Large intestine (tissue), 3 donors: ENCODE data around the gene PKHD1. TPM values are rescaled to one million over a fixed set of nuclear protein-coding genes. Genes with fewer than 3 reads are reported as not detected.

ENCODE experiments used
- DNase-seq, 2 donors: peaks; one replicate each; pipeline versions ENCODE4 v3.0.0 to v3.0.0-alpha.2; 2013
- H3K27ac ChIP-seq: one replicate; pipeline ENCODE4 v1.5.1; 2013; ENCODE audit warnings: low read length
- H3K27me3 ChIP-seq: 2 replicates; pipeline ENCODE4 v1.6.1; 2013; ENCODE audit warnings: low read length; ENCODE audit not compliant: control insufficient read depth, insufficient read depth
- H3K36me3 ChIP-seq: 2 replicates; pipeline ENCODE4 v1.6.1; 2013; ENCODE audit warnings: low read length; ENCODE audit not compliant: control insufficient read depth, insufficient read depth
- H3K4me1 ChIP-seq: one replicate; pipeline ENCODE4 v1.6.1; 2013; ENCODE audit warnings: low read length; ENCODE audit not compliant: control insufficient read depth, insufficient read depth
- H3K4me3 ChIP-seq: one replicate; pipeline ENCODE4 v1.5.1; 2013; ENCODE audit warnings: low read length
- H3K9me3 ChIP-seq: one replicate; pipeline ENCODE4 v1.6.1; 2013; ENCODE audit warnings: mild to moderate bottlenecking, low read depth, low read length, moderate library complexity; ENCODE audit not compliant: control insufficient read depth
- WGBS: methylation state at CpG from one replicate; pipeline ENCODE4 v1.1.5; 2013; ENCODE audit warnings: low lambda C conversion rate; ENCODE audit not compliant: insufficient coverage; 5-methylcytosine and 5-hydroxymethylcytosine counted together
- polyA plus RNA-seq: library from polyadenylated mRNA; unstranded; fragments of 120-200 nt; gene quantifications from one replicate; pipeline ENCODE4 v1.2.1, GENCODE V29; 2013

Gene PKHD1
- polyA plus RNA-seq, 1 donor, result 0.36 TPM

- H3K27ac ChIP-seq, result no peak overlapping the region
- H3K36me3 ChIP-seq, result no peaks in the 10 kb centered on the region
- H3K27me3 ChIP-seq, result no peaks in the 10 kb centered on the region
- DNase-seq, result no peak
- H3K4me3 ChIP-seq, result no peak overlapping the region
- H3K9me3 ChIP-seq, result no peaks in the 10 kb centered on the region
- peaks cover 6% of the 10 kb centered on the region for H3K4me1 ChIP-seq
- no CpG with 5 or more reads among the region's 1 CpG for WGBS
Observed at GRCh38 chr6:52046456-52046855, 41.0 kb downstream of the PKHD1 start.

GRCh38 chr6:52045481-52045880, 41.9 kb downstream of the PKHD1 start:
- 83% methylated on average over 1 of the region's 1 CpG for WGBS
- DNase-seq, result no peak
- no peaks in the 10 kb centered on the region for H3K36me3 ChIP-seq
- no peaks in the 10 kb centered on the region for H3K27me3 ChIP-seq
- H3K9me3 ChIP-seq, result no peaks in the 10 kb centered on the region
- H3K4me1 ChIP-seq, result peaks cover 6% of the 10 kb centered on the region
- H3K4me3 ChIP-seq, result no peak overlapping the region
- H3K27ac ChIP-seq, result no peak overlapping the region

- Histone ChIP-seq H3K9me3 (no peaks in the 10 kb centered on the region), H3K36me3 (no peaks in the 10 kb centered on the region), H3K4me3 (no peak overlapping the region), H3K27me3 (no peaks in the 10 kb centered on the region), H3K27ac (no peak overlapping the region), H3K4me1 (peaks cover 5% of the 10 kb centered on the region)
- WGBS, result 78% methylated on average over 3 of the region's 5 CpGs
- DNase-seq, result no peak
Observed at GRCh38 chr6:52045033-52045432, 42.4 kb downstream of the PKHD1 start.

GRCh38 chr6:52042141-52042885, 45.1 kb downstream of the PKHD1 start:
- H3K9me3 ChIP-seq, result no peaks in the 10 kb centered on the region
- no peaks in the 10 kb centered on the region for H3K4me1 ChIP-seq
- H3K27ac ChIP-seq, result no peak overlapping the region
- H3K27me3 ChIP-seq, result no peaks in the 10 kb centered on the region
- DNase-seq, result no peak
- no peaks in the 10 kb centered on the region for H3K36me3 ChIP-seq
- WGBS, result no CpG with 5 or more reads among the region's 2 CpGs
- H3K4me3 ChIP-seq, result no peak overlapping the region

GRCh38 chr6:52041134-52041533, 46.3 kb downstream of the PKHD1 start:
- Histone ChIP-seq H3K27me3 (no peaks in the 10 kb centered on the region), H3K4me3 (no peak overlapping the region), H3K27ac (no peak overlapping the region), H3K4me1 (no peaks in the 10 kb centered on the region), H3K9me3 (no peaks in the 10 kb centered on the region), H3K36me3 (no peaks in the 10 kb centered on the region)
- DNase-seq, result no peak

- Histone ChIP-seq H3K9me3 (no peaks in the 10 kb centered on the region), H3K36me3 (no peaks in the 10 kb centered on the region), H3K27me3 (no peaks in the 10 kb centered on the region), H3K4me3 (no peak overlapping the region), H3K4me1 (no peaks in the 10 kb centered on the region), H3K27ac (no peak overlapping the region)
- WGBS, result 86% methylated on average over 2 of the region's 2 CpGs
- no peak for DNase-seq
Observed at GRCh38 chr6:52027699-52028098, 59.7 kb downstream of the PKHD1 start.

GRCh38 chr6:52024451-52025068, 62.9 kb downstream of the PKHD1 start:
- Histone ChIP-seq H3K9me3 (no peaks in the 10 kb centered on the region), H3K27ac (no peak overlapping the region), H3K4me3 (no peak overlapping the region), H3K4me1 (peaks cover 10% of the 10 kb centered on the region), H3K27me3 (no peaks in the 10 kb centered on the region), H3K36me3 (no peaks in the 10 kb centered on the region)
- DNase-seq, result no peak
- no CpG with 5 or more reads among the region's 12 CpGs for WGBS

- Histone ChIP-seq H3K27ac (no peak overlapping the region), H3K4me3 (no peak overlapping the region), H3K36me3 (no peaks in the 10 kb centered on the region), H3K4me1 (peaks cover 20% of the 10 kb centered on the region), H3K27me3 (no peaks in the 10 kb centered on the region), H3K9me3 (no peaks in the 10 kb centered on the region)
- no CpG with 5 or more reads among the region's 3 CpGs for WGBS
- DNase-seq, result no peak
Observed at GRCh38 chr6:52022675-52023074, 64.7 kb downstream of the PKHD1 start.

- no peak overlapping the region for H3K4me3 ChIP-seq
- WGBS, result 88% methylated on average over 1 of the region's 2 CpGs
- no peaks in the 10 kb centered on the region for H3K9me3 ChIP-seq
- H3K4me1 ChIP-seq, result peaks cover 20% of the 10 kb centered on the region
- peak in 1 of 2 donors; percentile 14 for DNase-seq
- H3K27me3 ChIP-seq, result no peaks in the 10 kb centered on the region
- H3K36me3 ChIP-seq, result no peaks in the 10 kb centered on the region
- H3K27ac ChIP-seq, result no peak overlapping the region
Observed at GRCh38 chr6:52020945-52021570, 66.4 kb downstream of the PKHD1 start.

- no peak overlapping the region for H3K4me3 ChIP-seq
- H3K27me3 ChIP-seq, result no peaks in the 10 kb centered on the region
- 21% methylated on average over 5 of the region's 5 CpGs for WGBS
- peak overlapping the region; percentile 19 for H3K27ac ChIP-seq
- H3K9me3 ChIP-seq, result no peaks in the 10 kb centered on the region
- no peaks in the 10 kb centered on the region for H3K36me3 ChIP-seq
- peaks cover 20% of the 10 kb centered on the region for H3K4me1 ChIP-seq
- DNase-seq, result peak in 1 of 2 donors; percentile 50
Observed at GRCh38 chr6:52019881-52020280, 67.5 kb downstream of the PKHD1 start.
